GM10266 (cell line): Measurements from ENCODE around the gene USP32.

Source experiments
- DNase-seq: peaks from one replicate; pipeline ENCODE4 v3.0.0; 2012; ENCODE audit errors: extremely low spot score
- TF ChIP-seq, protein P1 (sequence below): IDR thresholded peaks from 2 replicates; pipeline ENCODE4 v1.5.1; 2012; ENCODE audit warnings: mild to moderate bottlenecking, low read depth; ENCODE audit not compliant: control insufficient read depth, insufficient read depth; ENCODE audit errors: missing control alignments

USP32 gene

DNA sequence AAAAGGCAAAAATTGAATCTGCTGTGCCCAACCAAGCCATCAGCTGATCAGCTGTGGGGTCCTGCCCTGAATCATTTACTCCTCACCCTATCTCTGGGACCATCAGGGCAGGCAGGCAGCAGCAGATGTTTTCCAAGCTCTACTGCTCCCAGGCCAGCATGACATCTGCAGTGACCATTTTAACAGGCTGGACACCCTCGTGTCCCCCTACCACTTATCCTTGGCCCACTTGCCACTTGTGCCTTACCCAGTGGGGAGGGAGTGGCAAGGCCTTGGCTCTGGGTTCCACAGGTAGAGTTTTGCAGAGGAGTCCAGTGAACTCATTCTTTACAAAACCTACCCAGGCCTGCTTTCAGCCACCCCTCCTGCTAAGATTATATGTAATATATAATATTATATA, 254.2 kb downstream of the USP32 start:
- TF ChIP-seq, protein P1, sequence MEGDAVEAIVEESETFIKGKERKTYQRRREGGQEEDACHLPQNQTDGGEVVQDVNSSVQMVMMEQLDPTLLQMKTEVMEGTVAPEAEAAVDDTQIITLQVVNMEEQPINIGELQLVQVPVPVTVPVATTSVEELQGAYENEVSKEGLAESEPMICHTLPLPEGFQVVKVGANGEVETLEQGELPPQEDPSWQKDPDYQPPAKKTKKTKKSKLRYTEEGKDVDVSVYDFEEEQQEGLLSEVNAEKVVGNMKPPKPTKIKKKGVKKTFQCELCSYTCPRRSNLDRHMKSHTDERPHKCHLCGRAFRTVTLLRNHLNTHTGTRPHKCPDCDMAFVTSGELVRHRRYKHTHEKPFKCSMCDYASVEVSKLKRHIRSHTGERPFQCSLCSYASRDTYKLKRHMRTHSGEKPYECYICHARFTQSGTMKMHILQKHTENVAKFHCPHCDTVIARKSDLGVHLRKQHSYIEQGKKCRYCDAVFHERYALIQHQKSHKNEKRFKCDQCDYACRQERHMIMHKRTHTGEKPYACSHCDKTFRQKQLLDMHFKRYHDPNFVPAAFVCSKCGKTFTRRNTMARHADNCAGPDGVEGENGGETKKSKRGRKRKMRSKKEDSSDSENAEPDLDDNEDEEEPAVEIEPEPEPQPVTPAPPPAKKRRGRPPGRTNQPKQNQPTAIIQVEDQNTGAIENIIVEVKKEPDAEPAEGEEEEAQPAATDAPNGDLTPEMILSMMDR = no peak
- no peak for DNase-seq

DNA sequence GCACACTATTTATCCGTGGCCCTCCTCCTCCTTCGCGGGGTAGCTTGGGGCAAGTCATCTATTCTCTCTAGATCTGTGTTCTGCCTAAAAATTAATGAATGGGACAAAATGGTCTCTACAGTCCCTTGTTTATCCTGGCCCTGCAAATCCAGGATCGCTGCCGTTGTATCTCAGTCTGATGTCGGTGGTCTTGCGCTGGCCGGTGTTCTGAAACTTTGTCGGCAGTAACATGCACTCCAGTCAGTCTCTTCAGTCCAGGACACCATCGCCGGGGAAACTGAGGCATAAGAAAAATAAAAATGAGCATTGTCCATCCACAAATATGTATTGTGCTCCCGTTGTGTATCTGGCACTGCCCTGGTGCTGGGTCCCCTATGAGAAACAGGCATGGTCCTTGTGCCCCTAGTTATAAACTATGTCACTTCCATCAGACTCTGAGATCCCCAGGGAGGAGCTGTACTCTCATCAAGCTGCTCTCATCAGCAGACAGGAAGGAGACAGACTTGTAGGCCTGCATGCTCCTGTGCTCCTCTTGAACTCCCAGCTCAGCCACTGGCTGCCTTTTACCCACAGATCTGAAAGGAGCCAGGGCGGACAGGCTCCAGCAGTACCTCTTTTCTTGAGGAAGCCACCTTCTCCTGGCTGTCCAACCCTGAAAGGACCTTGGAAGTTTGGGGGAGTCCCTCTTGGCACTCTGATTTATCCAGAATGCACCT, 255.8 kb downstream of the USP32 start:
- no peak for DNase-seq
- TF ChIP-seq, protein P1 = no peak

DNA sequence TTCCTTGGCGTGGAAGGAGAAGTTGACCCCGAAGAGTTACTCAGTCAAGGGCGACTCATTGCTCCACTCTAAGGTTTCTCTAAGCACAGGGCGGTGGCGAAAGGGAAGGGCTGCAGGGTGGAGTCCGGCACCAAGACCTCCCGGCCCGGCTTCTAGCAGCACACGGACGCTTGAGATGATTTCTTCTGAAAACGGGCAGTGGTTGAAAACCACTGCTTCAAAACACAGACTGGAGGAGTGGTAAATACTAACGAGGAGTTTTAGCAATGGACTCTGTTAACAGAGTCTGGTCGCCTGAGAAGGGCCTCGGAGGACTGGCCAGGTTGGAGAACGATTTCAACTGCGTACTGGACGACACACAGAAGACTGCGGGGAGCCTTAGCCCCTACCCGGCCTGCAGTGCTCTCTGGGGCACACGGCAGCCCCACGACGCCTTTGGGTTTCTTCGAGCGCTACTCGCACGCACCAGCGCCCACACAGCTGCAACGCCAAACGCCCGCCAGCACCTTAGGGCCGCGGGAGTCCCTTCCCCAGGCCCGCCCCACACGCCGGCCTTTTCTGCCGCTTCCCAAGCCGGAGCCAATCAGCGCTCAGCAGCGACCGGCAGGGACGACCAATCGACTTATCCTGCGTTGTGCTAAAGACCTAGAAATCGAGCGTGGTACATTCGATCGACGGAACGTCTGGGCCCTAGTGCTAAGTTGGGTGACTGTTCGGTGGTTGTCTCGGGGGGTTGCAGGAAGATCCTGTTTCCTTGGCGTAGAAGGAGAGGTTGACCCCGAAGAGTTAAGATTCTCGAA, 256.6 kb downstream of the USP32 start:
- TF ChIP-seq, protein P1 = no peak

DNA sequence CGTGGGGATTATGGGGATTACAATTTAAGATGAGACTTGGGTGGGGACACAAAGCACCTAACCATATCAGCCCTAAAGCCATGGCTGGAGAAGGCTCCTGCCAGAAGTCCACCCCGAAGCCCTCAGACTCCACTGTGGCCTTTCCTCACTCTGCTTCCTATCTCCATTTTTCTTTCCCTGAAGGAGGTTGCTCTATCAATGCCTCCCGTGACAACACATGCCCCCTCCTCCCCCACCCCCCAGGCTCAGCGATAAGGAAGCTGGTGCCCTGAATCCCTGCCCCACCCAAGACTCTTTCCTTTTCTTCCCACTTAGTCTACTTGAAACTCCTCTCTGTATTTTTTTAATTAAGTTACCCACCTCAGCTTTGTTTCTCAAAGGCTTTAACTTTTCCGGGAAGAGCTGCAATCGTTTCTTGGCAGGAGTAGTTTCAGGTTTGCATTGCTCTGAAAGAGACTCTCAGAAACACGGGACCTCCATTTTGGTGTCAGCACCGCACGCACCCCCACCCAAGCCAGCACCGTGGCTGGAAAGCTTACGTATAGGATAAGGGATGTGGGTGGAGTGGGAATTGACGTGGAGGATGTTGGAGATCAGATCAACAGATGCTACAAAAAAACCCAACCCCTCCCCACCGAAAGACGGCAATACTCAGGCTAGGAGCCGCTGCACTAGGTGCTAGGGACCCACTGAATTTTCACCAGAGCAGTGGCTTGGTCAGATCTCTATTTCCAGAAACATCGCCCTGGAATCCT, 257.4 kb downstream of the USP32 start:
- no peak for DNase-seq
- TF ChIP-seq, protein P1 = no peak

More for the DNA sequence above, 256.6 kb downstream of the USP32 start:
- DNase-seq = peak; percentile 95

DNA sequence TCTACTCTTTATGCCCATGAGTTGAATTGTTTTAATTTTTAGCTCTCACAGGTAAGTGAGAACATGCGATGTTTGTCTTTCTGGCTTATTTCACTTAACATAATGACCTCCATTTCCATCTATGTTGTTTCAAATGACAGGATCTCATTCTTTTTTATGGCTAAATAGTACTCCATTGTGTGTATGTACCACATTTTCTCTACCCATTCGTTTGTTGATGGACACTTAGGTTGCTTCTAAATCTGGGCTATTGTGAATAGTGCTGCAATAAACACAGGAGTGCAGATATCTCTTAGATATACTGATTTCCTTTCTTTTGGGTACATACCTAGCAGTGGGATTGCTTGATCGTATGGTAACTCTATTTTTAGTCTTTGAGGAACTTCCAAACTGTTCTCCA, 261.5 kb downstream of the USP32 start:
- TF ChIP-seq, protein P1 = no peak
- no peak for DNase-seq

DNA sequence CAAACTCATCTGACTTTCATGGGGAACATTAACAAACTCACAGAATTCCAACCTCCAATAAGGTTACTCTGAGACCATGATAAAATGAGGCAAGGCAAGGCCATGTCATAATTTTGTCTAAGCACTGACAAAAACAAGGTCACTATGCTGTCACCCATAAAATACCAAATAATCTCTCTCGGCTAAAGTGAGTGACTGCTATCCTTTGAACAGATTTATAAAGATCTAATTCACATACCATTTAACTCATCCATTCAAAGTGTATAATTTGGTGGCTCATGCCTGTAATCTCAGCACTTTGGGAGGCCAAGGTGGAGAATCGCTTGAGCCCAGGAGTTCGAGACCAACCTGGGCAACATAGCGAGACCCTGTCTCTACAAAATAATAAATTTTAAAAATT, 262.8 kb downstream of the USP32 start:
- TF ChIP-seq, protein P1 = no peak
- DNase-seq = no peak
